MM.1S (cell line): ENCODE measurements around the gene ZNF282.
"Not testable (repeated sequence)": the region's sequence is repeated elsewhere in the genome, so short reads cannot be mapped to it uniquely, and the experiment has no call there.

Experiments
- DNase-seq: peaks from one replicate; pipeline ENCODE4 v3.0.0-alpha.2; 2015
- H2AFZ ChIP-seq: fragments of 300-600 bp; sonication (generic); 2 replicates; pipeline ENCODE4 v1.6.0; 2016; ENCODE audit warnings: antibody characterized with exemption, low read length
- H3F3A ChIP-seq: fragments of 300-600 bp; sonication (generic); 2 replicates; pipeline ENCODE4 v1.6.1; 2016; ENCODE audit warnings: mild to moderate bottlenecking, antibody characterized with exemption, low read length, moderate library complexity, mixed read lengths; ENCODE audit not compliant: insufficient read depth
- H3K27ac ChIP-seq: fragments of 300-600 bp; sonication (generic); 2 replicates; pipeline ENCODE4 v1.5.1; 2016; ENCODE audit warnings: mild to moderate bottlenecking, low read length
- H3K27me3 ChIP-seq: fragments of 300-600 bp; sonication (generic); replicated peaks from 2 replicates; pipeline ENCODE4 v1.6.0; 2016; ENCODE audit warnings: low read length; ENCODE audit not compliant: insufficient read depth
- H3K36me3 ChIP-seq: fragments of 300-600 bp; sonication (generic); replicated peaks from 2 replicates; pipeline ENCODE4 v1.6.1; 2016; ENCODE audit warnings: mild to moderate bottlenecking, low read length, mixed read lengths; ENCODE audit not compliant: insufficient read depth
- H3K4me1 ChIP-seq: fragments of 300-600 bp; sonication (generic); 2 replicates; pipeline ENCODE4 v1.6.1; 2016; ENCODE audit warnings: low read length, mixed read lengths
- H3K4me2 ChIP-seq: fragments of 300-600 bp; sonication (generic); 2 replicates; pipeline ENCODE4 v1.6.0; 2016; ENCODE audit warnings: low read depth, low read length
- H3K4me3 ChIP-seq: fragments of 300-600 bp; sonication (generic); 2 replicates; pipeline ENCODE4 v1.5.1; 2016; ENCODE audit warnings: low read length, mixed read lengths
- H3K79me2 ChIP-seq: fragments of 300-600 bp; sonication (generic); 2 replicates; pipeline ENCODE4 v1.6.1; 2016; ENCODE audit warnings: mixed run types, low read length, mixed read lengths
- H3K9ac ChIP-seq: fragments of 300-600 bp; sonication (generic); 2 replicates; pipeline ENCODE4 v1.6.1; 2016; ENCODE audit warnings: low read length, mixed read lengths
- H3K9me2 ChIP-seq: fragments of 300-600 bp; sonication (generic); replicated peaks from 2 replicates; pipeline ENCODE4 v1.6.1; 2016; ENCODE audit warnings: mild to moderate bottlenecking, low read length, mixed read lengths; ENCODE audit not compliant: insufficient read depth
- H3K9me3 ChIP-seq: fragments of 300-600 bp; sonication (generic); replicated peaks from 2 replicates; pipeline ENCODE4 v1.6.1; 2016; ENCODE audit warnings: mild to moderate bottlenecking, low read length, mixed read lengths; ENCODE audit not compliant: insufficient read depth
- H4K20me1 ChIP-seq: fragments of 300-600 bp; sonication (generic); 2 replicates; pipeline ENCODE4 v1.6.1; 2016; ENCODE audit warnings: mild to moderate bottlenecking, low read length, moderate library complexity, mixed read lengths; ENCODE audit not compliant: insufficient read depth
- CTCF ChIP-seq: fragments of 300-600 bp; sonication (generic); IDR thresholded peaks from 2 replicates; pipeline ENCODE4 v1.5.1; 2016; ENCODE audit warnings: antibody characterized with exemption, low read length, mixed read lengths
- EZH2 ChIP-seq: fragments of 300-600 bp; sonication (generic); optimal IDR thresholded peaks from 2 replicates; pipeline ENCODE3; 2017; ENCODE audit warnings: low read depth, mild to moderate bottlenecking, antibody characterized with exemption, low read length, mixed read lengths
- EZH2phosphoT487 ChIP-seq: fragments of 300-600 bp; sonication (generic); IDR thresholded peaks from 2 replicates; pipeline ENCODE4 v1.6.1; 2018; ENCODE audit warnings: antibody characterized with exemption, low read length

Gene ZNF282

GRCh38 chr7:149225106-149225505 is 29.8 kb downstream of the ZNF282 start:
- Histone ChIP-seq H3F3A (0 out of 2 replicates have a peak, but pooled peaks cover 4% of the 10 kb centered on the region), H3K4me3 (no peak overlapping the region), H3K27me3 (no peaks in the 10 kb centered on the region), H3K36me3 (peaks cover 6% of the 10 kb centered on the region), H3K4me1 (no peaks in the 10 kb centered on the region), H4K20me1 (no peaks in the 10 kb centered on the region), H3K4me2 (no peak overlapping the region), H3K79me2 (no peaks in the 10 kb centered on the region), H3K9me2 (no peaks in the 10 kb centered on the region), H3K9ac (no peak overlapping the region), H3K9me3 (no peaks in the 10 kb centered on the region), H2AFZ (no peak overlapping the region), H3K27ac (no peak overlapping the region)
- no peak for TF ChIP-seq CTCF
- no peak for TF ChIP-seq EZH2
- TF ChIP-seq EZH2phosphoT487 = no peak
- no peak for DNase-seq

GRCh38 chr7:149225656-149226055 is 30.3 kb downstream of the ZNF282 start:
- Histone ChIP-seq H3K4me3 (no peak overlapping the region), H3K9ac (no peak overlapping the region), H3K27ac (no peak overlapping the region), H3K79me2 (no peaks in the 10 kb centered on the region), H3K4me1 (no peaks in the 10 kb centered on the region), H3K9me2 (no peaks in the 10 kb centered on the region), H4K20me1 (no peaks in the 10 kb centered on the region), H3K27me3 (no peaks in the 10 kb centered on the region), H3K9me3 (no peaks in the 10 kb centered on the region), H2AFZ (no peak overlapping the region), H3F3A (0 out of 2 replicates have a peak, but pooled peaks cover 5% of the 10 kb centered on the region), H3K4me2 (no peak overlapping the region), H3K36me3 (peaks cover 6% of the 10 kb centered on the region)
- TF ChIP-seq EZH2 = no peak
- TF ChIP-seq EZH2phosphoT487 = no peak
- TF ChIP-seq CTCF = no peak
- DNase-seq = no peak

GRCh38 chr7:149226366-149226765 is 31.0 kb downstream of the ZNF282 start:
- H3K4me2 ChIP-seq, H3F3A ChIP-seq, H3K4me1 ChIP-seq, H4K20me1 ChIP-seq, H3K9me3 ChIP-seq, DNase-seq, H3K36me3 ChIP-seq, H3K79me2 ChIP-seq, H3K27ac ChIP-seq, H3K27me3 ChIP-seq, H3K4me3 ChIP-seq, H3K9ac ChIP-seq, H2AFZ ChIP-seq, H3K9me2 ChIP-seq: not testable (repeated sequence)

GRCh38 chr7:149226840-149227494 is 31.6 kb downstream of the ZNF282 start:
- Histone ChIP-seq H2AFZ (no peak overlapping the region), H3K79me2 (no peaks in the 10 kb centered on the region), H4K20me1 (no peaks in the 10 kb centered on the region), H3K4me1 (no peaks in the 10 kb centered on the region), H3K27me3 (no peaks in the 10 kb centered on the region), H3K27ac (no peak overlapping the region), H3K9me2 (no peaks in the 10 kb centered on the region), H3F3A (0 out of 2 replicates have a peak, but pooled peaks cover 5% of the 10 kb centered on the region), H3K9me3 (no peaks in the 10 kb centered on the region), H3K4me3 (no peak overlapping the region), H3K4me2 (no peak overlapping the region), H3K36me3 (peaks cover 6% of the 10 kb centered on the region; the same call in 1 of the 2 replicates), H3K9ac (no peak overlapping the region)
- DNase-seq = no peak
- TF ChIP-seq EZH2 (no peak), CTCF (no peak), EZH2phosphoT487 (no peak)
